RCC 7860 (cell line): ENCODE results near the gene CCDC102B.
"Not testable (repeated sequence)": the region's sequence is repeated elsewhere in the genome, so short reads cannot be mapped to it uniquely, and the experiment has no call there.

Experiments
- DNase-seq: peaks from one replicate; pipeline ENCODE4 v3.0.0-alpha.2; 2015; ENCODE audit warnings: low spot score
- FAIRE-seq: peaks from 2 replicates; lab custom pipeline; 2012; peaks lifted over from hg19 to GRCh38; lab: Jason Lieb, UNC

CCDC102B gene

DNA sequence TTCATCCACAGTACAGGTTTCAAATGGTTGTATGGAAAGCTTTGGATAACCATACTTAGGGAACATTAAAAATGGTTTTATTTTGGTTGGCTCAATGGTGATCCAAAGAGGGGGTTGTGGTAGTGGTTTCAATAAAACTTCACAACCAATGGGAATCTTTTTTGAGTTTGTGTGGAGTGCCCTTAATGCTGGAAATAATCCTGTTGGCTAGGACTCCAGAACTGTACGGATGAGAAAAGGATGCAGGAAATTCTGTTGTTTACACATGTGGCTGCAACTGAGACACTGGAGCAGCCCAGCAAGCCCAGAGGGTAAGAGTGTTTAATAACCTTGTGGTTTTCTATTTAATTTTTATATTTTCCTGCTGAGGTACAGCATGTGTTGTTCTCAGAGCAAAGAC is at the start of gene CCDC102B:
TSS of gene CCDC102B (plus strand) at position 210 of the 400 bp plus-strand sequence. CDS start 38,684 bp downstream, outside the sequence.
- no peak for FAIRE-seq

DNA sequence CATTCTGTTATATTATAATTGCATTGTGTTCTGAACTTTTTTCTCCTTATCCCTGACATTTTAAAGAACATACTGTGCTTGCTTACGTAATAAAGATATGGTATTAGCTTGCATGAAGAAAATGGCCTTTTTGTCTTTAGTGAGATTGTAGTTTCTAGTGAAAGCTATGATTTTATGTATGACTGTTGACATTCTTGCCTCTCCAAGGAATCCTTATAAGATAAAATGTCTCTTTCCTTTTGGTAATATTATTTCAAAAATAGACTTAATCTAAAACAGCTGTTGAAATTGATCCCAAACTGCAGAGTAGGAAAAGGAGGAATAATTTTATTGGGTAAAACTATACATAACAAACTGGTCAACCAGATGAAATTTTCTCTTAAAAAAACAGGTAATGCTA is 40.8 kb upstream of the CCDC102B start:
- FAIRE-seq (no peak), DNase-seq (no peak)

More for the DNA sequence above, at the start of gene CCDC102B:
- DNase-seq: no peak

GRCh38 chr18:68759308-68759707 is 38.6 kb upstream of the CCDC102B start:
- FAIRE-seq (no peak), DNase-seq (no peak)

DNA sequence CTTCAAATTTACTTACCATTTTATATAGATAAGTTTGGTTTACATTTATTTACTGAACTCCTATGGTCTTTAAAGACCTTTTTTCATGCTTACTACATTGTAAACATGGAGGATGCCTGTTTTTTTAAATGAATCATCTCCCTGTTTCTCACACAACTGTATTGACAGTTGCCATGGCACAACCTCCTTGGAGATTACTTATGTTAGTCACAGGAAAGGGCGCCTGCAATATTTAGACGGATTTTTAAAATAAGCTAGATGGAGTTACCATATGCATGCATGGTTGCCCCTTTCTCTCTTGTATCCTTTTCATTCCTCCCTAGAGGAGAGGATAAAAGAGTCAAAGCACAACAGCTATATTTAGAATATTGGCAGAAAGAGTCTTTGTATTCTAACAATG is 34.8 kb upstream of the CCDC102B start:
- FAIRE-seq: no peak
- no peak for DNase-seq

- FAIRE-seq (no peak), DNase-seq (no peak)
Observed at GRCh38 chr18:68764016-68764415, 33.9 kb upstream of the CCDC102B start.

GRCh38 chr18:68766433-68766832 is 31.4 kb upstream of the CCDC102B start:
- no peak for FAIRE-seq
- DNase-seq: no peak

DNA sequence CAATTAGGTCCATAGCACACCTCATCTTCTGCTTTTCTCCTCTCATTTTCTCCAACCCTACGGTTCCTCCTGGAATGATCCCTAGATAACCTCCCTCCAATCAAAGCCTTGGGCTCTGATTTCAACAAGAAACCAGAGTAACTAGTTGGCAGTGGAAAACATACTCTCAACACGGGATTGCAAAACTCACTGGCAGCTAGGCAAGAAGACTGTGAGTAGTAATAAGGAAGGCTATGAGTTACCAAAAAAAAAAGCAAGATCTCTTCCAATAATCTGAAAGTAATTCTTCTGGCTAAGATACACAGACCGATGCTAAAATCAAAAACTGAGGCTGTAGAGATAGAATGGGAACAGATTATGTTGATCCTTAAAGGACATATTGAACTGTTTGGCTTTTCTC is 28.4 kb upstream of the CCDC102B start:
- FAIRE-seq (no peak), DNase-seq (no peak)

DNA sequence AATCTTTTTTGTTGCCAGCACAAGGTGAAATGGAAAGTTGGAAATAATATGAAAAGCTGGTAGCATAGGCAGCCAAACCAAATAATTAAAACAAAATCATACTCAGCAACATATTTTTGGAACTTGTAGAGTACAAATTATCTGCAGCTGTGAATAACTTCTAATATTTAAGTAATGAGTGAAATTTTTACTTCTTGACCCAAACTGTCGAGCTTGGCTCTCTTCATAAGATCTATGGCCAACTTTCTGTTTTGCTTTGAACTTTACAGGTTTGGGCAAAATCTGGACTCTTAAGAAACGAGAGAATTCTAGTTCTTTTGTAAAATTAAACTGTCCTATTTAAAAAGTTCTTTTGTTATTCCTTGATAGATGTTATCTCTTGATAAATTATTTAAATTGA is 25.6 kb upstream of the CCDC102B start:
- FAIRE-seq: no peak

DNA sequence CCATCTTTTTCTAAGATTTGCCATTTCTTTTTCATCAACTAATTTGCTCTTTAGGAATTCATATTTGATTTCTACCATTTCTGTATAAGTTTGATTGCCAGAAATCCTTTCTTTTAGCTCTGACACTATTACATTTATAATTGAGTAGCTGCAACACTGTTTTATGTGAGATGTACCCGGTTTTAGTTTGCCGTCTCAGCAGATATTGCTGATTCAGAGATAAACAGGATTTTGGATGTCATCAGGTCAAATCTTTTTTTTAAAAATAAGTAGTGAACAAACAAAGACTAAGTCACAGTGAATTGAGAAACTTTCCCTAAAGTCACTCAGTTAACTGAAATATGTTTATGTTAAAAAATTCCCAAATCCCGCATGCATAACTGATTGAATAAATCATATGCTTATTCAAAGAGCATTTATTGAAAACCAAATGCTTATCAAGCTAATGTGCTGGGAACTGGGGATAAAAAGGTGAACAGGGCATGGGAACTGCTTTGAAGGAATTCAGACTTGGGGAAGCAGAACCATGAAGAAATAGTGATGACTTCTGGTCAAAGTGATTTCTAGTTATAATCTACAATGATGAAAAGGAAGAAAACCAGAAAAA is 19.5 kb upstream of the CCDC102B start:
- FAIRE-seq: no peak

More for the DNA sequence above, 25.6 kb upstream of the CCDC102B start:
- DNase-seq: no peak

GRCh38 chr18:68779169-68779568 is 18.7 kb upstream of the CCDC102B start:
- no peak for FAIRE-seq
- no peak for DNase-seq

More for the DNA sequence above, 19.5 kb upstream of the CCDC102B start:
- no peak for DNase-seq

- FAIRE-seq: no peak
- DNase-seq: no peak
Observed at GRCh38 chr18:68780802-68781635, 16.9 kb upstream of the CCDC102B start.

DNA sequence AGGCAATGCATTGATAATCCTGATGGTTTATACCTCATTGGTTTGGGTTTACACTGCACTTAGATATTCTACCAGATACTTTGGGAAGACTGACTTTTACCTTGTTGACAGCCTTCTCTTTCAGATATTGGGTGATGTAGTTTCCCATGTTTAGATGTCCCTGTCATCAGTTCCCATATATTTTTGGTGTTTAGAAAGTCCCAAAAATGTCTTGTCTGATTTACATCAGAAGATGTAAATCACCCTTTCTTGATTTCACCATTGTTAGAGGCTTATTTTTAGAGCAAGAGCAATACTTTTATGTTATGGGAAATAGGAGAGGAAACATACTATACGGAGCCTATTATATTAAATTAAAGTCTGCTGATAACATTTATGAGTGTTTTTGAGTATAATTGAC is 14.4 kb upstream of the CCDC102B start:
- FAIRE-seq (no peak), DNase-seq (no peak)

DNA sequence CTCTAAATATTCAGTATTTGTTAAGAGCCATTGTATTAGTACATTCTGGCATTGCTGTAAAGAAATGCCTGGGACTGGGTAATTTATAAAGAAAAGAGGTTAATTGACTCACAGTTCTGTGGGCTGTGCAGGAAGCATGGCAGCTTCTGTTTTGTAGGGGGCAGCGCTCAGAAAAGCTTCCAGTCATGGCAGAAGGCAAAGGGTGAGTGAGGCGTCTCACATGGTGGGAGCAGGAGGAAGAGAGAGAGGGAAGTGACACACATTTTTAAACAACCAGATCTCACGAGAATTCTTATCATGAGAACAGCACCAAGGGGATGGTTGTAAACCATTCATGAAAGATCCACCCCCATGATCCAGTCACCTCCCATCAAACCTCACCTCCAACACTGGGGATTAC is 13.8 kb upstream of the CCDC102B start:
- DNase-seq (no peak), FAIRE-seq (no peak)

GRCh38 chr18:68790290-68790689 is 7.6 kb upstream of the CCDC102B start:
- not testable (repeated sequence) for FAIRE-seq, DNase-seq

DNA sequence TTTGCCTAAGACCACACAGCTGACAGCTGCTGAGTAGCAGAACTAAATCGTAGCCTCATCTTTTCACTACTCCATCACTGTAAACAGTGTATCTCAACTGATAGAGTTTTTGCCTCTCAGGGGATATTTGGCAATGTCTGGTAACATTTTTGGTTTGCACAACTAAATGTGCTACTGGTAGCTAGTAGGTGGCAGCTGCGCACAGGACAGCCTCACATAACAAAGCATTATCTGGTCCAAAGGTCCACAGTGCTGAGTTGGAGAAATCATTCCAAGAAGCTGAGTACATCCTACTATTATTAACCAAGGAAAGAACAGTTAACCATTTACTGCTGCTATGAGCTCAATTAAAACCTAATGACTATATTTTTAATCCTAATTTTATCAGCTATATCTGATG is 6.1 kb upstream of the CCDC102B start:
- FAIRE-seq (no peak), DNase-seq (no peak)

DNA sequence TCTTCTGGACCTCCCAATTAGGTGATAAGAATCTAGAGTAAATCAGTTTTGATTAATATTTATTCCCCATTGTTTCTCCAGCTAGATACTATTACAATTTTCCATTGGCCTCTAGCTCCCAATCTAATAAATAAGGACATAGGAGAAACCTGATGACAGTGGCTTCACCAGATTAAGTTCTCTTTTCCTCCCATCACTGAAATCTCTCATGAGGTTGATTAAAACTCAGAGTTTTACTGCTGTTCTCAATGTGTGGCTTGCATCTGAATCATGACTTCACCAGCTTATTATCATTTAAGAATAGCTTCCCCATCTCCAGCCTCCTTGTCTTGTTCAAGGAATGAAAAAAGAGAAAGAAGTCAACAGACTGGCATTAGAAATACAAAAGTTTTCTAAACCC is 3.9 kb upstream of the CCDC102B start:
- DNase-seq: no peak
- no peak for FAIRE-seq

DNA sequence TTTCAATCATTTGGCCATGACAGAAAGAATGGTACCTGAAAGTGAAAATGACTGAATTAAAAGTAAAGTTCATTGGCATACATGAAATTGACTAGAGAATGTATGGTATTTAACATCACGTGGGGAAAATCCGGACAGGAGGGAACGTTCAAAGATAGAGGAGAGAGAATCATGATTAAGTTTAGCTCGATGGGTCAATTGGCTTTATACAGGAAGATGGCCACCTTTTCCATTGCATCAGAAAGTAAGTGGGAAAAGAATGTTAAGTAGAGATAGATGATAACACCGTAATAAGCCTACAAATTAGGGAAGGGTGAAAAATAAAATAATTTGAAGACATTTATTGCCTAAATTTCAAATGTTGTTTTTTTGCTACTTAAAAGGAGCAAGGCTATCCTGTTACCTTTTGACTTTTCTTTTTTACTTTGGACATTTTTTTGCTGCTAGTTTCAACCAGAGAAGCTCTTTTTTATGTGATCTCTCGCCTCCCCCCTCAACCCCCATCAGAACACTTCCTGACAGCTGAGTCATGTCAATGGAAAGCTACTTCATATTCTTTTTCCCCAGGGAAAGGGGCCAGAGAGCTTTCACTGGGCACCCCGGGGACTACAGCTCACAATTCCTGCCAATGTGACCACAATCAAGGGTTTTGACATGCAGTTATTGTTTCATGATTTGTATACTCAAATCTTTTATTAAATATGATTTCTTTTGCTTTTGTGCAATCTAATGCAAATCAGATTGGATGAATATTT is 767 bp upstream of the CCDC102B start:
- no peak for FAIRE-seq
- DNase-seq: no peak

DNA sequence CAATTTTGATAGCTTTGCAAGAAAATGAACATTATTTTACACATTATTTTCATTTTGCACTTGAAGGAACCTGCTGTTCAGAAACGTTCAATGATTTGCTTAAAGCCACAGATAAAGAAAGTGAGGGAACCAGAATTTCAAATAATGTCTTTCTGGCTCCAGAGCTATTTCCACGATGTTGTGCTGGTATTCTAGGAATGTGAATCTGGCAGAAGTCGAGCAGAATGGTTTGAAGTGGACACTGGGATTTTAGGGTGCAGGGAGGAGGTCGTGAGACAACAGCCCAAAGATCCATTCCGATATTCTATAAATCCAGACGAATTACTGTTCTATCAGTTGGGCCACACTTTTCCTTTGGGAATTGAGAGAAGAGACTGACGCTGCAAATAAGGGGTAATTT is 2.2 kb downstream of the CCDC102B start:
- FAIRE-seq: no peak

GRCh38 chr18:68803356-68803755 is 5.5 kb downstream of the CCDC102B start:
- DNase-seq (no peak), FAIRE-seq (no peak)

More for the DNA sequence above, 2.2 kb downstream of the CCDC102B start:
- DNase-seq: no peak

DNA sequence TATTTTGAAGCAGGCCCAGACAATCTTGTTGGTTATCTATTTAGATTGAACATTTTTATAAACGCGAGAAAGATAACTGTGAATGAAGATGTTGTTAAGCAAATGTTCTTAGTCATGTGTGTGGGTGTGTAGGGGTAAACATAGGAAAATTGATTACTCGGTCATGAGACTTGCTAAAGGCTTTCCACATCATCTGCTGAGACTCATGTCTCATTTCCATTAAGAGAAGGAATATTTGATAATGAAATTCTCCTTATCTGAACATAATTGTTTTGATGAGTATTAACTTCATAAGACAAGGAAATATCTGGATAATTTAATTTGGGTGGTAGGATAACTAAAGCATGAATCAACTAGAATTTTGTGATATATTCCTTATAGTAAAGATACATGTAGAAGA is 19.7 kb downstream of the CCDC102B start:
- DNase-seq: no peak
- no peak for FAIRE-seq

- FAIRE-seq (no peak), DNase-seq (no peak)
Observed at GRCh38 chr18:68818584-68818983, 20.7 kb downstream of the CCDC102B start.

DNA sequence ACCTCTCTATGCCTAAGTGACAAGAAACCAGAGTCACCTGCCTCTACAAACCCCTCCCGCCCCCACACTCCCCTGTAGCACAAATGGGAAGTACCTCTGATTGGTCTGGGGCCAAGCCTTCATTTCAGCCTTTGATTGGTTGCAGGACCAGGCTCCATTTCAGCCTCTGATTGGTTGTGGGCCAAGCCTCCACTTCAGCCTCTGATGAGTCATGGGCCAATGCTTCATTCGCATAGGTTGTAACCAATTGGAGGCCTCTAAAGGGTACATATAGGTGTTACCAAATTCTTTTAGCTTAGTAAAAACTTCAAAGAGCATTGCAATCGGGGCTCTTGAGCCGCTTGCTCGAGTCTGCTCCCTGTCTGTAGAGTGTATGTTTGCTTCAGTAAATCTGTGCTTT is 25.0 kb downstream of the CCDC102B start:
- FAIRE-seq (no peak), DNase-seq (no peak)
